GM19438 (cell line): ENCODE measurements around the gene IL20RB.
"Not testable (repeated sequence)": the region's sequence is repeated elsewhere in the genome, so short reads cannot be mapped to it uniquely, and the experiment has no call there.

Experiments
- ATAC-seq: cut with Tn5 transposase; IDR thresholded peaks from one replicate; pipeline ENCODE4 v1.9.1; 2021; ENCODE audit warnings: low read depth; ENCODE audit not compliant: unreplicated experiment

The IL20RB gene

DNA sequence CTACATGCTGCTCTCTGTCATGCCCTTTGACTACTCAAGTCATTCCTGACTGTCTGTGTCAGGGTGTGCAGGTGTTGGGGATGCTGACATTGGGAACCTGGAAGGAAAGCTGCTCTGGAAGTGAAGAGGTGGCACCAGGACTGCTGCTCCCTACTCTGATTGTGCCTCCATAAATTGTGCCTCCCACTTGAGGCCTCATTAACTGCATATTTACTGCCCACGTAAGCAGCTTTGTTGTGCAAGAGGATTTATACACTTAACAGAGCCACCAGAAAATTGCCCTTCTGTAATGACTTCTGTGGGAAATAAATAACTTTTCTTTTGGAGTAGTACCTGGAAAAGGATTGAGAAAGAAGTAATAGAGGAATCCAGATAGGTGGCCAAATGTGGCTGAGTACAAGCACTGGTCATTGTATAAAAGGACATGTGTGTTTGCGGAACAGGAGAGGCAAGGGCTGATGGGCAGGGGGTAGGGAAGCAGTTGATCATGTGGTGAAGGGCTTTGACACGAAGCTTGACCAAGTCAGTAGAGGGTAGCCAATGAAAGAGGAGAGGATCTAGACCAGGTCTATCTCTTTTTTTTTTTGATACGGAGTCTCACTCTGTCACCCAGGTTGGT lies 24.8 kb downstream of the IL20RB start:
- no peak for ATAC-seq

GRCh38 chr3:136984837-136985236 lies 27.1 kb downstream of the IL20RB start:
- ATAC-seq: no peak

DNA sequence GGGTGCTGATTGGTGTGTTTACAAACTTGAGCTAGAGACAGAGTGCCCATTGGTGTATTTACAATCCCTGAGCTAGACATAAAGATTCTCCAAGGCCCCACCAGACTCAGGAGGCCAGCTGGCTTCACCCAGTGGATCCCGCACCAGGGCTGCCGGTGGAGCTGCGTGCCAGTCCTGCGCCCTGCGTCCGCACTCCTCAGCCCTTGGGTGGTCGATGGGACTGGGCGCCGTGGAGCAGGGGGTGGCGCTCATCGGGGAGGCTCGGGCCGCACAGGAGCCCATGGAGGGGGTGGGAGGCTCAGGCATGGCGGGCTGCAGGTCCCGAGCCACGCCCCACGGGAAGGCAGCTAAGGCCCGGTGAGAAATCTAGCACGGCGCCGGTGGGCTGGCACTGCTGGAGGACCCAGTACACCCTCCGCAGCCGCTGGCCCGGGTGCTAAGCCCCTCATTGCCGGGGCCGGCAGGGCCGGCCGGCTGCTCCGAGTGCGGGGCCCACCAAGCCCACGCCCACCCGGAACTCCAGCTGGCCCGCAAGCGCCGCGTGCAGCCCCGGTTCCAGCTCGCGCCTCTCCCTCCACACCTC lies 29.7 kb downstream of the IL20RB start:
- ATAC-seq: not testable (repeated sequence)

- no peak for ATAC-seq
Observed at GRCh38 chr3:136988651-136989050, 30.9 kb downstream of the IL20RB start.

DNA sequence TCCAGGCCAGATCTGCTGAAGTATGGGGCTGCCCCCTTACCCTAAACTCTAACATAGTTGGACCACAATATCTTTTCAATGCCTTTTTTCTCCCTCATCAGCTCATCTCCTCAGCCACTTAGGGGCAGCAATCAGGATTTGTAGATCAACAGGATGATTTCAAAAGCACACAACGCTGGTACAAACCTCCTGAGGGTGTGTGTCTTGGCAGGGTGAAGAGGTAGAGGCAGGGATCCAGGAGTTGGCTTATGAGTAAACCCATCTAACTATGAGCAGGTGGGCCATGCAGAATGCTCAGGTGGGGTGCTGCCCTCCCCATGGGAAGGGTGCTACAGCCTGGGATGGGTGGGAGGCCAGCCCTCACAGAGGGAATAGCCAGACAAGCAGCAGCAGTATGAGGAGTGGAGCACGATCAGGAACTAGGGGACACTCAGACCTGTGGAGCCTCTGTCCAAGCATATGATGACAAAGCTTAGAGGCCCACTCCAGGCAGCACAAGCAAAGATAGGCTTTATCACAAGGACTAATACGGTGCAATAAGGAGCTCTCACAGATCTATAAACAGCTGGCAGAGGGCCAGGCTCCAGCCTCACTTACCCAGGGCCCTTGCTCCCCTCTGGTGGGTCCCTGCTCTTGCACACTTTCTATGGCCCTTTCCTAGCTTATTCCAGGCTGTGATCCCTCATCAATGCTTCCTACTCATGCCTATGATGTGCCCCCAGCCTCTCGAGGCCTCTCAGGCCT lies 32.2 kb downstream of the IL20RB start:
- no peak for ATAC-seq

DNA sequence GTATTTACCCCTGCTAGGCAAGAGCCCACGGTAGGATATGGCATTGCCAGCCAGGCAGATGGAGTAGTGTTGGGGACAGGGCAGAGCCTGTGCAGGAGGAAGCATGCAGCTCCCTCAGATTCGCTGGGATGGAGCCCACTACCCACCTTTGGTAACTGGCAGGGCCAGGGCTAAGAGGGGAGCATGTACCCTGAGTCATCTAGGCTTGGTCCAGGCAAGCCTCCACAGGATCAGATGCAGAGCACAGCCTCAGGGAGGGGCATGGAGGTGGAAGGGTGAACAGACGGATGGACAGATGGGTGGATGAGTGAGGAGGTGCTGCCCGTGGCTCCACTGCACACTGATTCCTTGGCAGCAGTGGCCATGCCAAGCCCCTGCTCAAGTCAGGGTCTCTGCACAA lies 33.0 kb downstream of the IL20RB start:
- ATAC-seq: no peak

DNA sequence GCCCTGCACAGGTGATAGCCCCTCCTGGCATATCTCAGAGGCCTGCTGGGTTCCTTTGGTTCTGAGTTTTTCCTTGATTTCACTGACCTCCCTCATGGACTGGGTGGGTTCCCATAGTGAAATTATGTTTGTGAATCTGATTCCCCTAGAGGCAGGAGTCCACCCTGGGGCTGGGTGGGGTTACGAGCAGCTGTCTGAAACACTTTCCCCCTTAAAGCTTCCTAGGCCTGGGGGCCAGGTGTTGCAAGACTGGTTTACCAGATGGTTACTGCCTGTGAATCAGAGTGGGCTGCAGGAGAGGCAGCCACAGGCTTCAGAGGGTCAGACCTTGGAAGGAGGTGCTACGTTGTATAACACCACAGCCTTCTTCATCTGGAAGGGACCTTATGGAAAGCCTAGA lies 34.3 kb downstream of the IL20RB start:
- no peak for ATAC-seq

- ATAC-seq: no peak
Observed at GRCh38 chr3:136994772-136995516, 37.2 kb downstream of the IL20RB start.

DNA sequence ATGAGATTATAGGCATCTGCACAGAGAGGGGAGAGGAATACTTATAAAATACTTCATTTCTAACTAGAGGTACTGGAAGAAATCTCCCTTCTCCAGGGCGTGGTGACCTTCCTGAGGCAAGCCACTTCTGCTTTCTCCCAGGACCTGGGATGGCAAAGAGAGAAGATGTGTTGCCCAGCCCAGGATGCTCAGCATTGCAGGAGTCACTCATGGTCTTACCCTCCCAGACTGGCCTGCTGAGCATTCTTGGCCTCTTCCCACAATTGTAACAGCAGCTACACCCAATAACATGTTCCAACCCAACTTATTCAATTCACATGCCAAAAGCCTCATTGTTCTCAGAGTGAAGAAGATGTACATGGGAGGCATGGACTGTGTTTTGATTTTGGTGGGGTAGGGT lies 37.9 kb downstream of the IL20RB start:
- ATAC-seq: no peak

- no peak for ATAC-seq
Observed at GRCh38 chr3:137000039-137000438, 42.3 kb downstream of the IL20RB start.

DNA sequence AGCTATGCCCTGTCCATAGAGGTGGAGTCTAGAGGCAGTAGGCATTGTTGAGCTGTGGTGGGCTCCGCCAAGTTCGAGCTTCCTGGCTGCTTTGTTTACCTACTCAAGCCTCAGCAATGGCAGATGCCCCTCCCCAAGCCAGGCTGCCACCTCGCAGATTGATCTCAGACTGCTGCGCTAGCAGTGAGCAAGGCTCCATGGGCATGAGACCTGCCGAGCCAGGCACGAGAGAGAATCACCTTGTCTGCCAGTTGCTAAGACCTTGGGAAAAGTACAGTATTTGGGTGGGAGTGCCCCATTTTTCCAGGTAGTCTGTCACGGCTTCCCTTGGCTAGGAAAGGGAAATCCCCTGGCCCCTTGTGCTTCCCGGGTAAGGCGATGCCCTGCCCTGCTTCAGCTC lies 49.6 kb downstream of the IL20RB start:
- not testable (repeated sequence) for ATAC-seq

- ATAC-seq: no peak
Observed at GRCh38 chr3:137008131-137008530, 50.3 kb downstream of the IL20RB start.

DNA sequence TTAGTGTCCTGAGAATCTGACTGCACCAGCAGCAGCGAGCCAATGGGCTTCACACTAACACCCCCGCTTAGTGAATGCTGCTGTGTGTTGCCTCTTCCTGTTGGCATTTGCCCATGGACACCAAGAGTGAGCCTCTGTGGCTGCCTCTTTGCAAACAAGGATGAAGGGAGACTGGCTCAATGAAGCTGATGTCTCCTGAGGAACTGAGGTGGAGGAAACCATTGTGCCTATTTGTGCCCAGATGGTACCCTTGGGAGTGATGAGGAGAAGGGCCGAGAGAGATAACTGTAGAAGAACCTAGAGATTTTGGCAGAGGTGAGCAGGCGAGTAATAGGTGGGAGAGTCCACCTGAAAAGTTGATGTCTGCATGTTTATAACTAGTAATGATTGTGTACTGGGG lies 51.2 kb downstream of the IL20RB start:
- no peak for ATAC-seq

DNA sequence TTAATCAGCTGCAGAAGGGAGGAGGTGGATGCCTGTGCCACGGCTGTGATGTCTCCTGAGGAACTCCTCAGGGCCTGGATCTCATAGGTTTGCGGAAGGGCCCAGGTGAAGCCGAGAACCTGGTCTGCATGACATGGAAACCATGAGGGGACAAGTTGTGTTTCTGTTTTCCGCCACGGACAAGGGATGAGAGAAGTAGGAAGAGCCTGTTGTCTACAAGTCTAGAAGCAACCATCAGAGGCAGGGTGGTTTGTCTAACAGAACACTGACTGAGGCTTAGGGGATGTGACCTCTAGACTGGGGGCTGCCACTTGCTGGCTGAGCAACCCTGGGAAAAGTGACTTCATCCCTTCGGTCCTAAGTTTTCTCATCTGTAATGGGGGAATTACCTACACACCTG lies 52.4 kb downstream of the IL20RB start:
- no peak for ATAC-seq

- ATAC-seq: no peak
Observed at GRCh38 chr3:137011153-137011552, 53.4 kb downstream of the IL20RB start.

- no peak for ATAC-seq
Observed at GRCh38 chr3:137012097-137012501, 54.3 kb downstream of the IL20RB start.

DNA sequence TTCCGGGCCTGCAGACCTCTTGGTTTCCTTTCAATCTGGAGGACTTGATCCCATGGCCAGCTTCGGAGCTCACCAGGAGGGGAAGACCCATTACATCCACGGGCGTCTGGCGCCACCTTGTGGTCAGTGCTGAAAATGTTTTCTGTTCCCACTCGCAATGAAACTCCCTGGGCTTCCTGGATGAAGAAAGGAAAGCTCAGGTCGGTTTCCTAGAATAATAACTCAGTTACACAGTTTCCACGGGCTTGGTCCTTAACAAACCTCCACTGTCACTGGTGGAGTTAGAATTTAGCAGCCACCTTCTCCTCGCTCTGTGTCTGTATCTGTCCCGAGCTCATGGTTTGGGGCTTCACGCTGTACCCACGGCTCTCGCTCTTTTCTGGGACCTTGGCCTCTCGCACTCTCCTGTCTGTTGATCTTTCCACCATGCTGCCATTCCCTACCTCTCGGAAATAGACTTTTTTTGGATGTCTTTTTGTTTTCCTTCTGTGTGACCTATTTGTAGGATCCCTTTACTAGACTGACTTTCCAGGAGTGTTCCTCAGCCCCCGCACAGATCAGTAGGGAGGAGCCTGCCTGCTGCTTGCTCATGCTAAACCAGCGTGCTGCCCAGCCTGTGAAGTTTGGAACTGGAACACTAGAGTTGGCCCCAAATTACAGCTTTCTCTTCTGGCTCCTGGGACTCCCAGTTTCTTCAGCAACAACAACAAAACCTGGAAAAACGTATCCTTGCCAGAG lies 56.3 kb downstream of the IL20RB start:
- ATAC-seq: peak; percentile 88

GRCh38 chr3:137017316-137017715 lies 59.5 kb downstream of the IL20RB start:
- not testable (repeated sequence) for ATAC-seq

- no peak for ATAC-seq
Observed at GRCh38 chr3:137020315-137020714, 62.5 kb downstream of the IL20RB start.

DNA sequence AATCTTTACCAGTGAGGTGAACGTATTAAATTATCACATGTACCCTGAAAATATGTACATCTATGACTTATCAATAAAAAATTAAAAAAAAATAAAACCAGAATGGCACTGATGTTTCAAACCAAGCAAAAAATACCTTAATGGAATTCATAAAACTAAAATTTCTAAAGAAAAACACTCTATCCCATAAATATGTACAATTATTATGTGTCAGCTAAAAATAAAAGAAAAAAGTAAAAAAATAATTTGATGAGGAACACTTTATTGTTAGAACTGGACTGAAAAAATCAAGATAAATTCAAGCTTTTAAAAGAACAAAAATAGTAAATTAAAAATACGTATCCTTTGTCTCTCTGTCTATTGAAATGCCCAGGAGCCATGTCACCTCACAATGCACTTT lies 63.1 kb downstream of the IL20RB start:
- ATAC-seq: no peak

DNA sequence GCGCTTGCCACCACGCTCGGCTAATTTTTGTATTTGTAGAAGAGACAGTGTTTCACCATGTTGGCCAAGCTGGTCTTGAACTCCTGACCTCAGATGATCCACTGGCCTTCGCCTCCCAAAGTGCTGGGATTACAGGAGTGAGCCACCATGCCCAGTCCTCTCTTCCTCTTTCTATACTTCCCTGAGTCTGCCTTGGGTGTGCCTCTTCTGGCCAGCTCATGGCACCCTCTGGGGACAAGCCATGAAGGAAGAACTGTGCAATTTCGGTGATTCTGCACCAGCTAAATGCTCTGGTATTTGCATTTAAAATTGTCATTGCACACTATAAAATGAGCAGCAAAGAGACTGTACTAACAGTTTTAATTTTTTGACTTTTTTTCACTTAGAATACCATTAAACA lies 66.6 kb downstream of the IL20RB start:
- no peak for ATAC-seq
